ENCODE data around the gene IL10RB. TPM values are rescaled to one million over a fixed set of nuclear protein-coding genes. Genes with fewer than 3 reads are reported as not detected.

IL10RB gene
- total and polyA plus RNA-seq, 2 of the 8 experiments (the other 6 are each of a cell fraction or from before 2014, with no cell fraction given): 2.7 to 3.2 TPM

- Histone ChIP-seq H2BK15ac (ENCODE audit: low read length) (no peak overlapping the region), H3K27ac (ENCODE audit: low read depth, low read length) (no peak overlapping the region), H2BK20ac (ENCODE audit: low read length) (no peak overlapping the region), H3K4me1 (replicated peaks in 1 of 4; ENCODE audit: control insufficient read depth in 3 of 4, insufficient read depth in 4 of 4, low read length in 3 of 4) (no peaks in the 10 kb centered on the region), H2BK5ac (ENCODE audit: low read depth, low read length) (no peak overlapping the region), H3K14ac (ENCODE audit: insufficient read length) (no peak overlapping the region), H4K20me1 (replicated peaks in 1 of 2; ENCODE audit: control insufficient read depth in 1 of 2, insufficient read depth in 2 of 2, low read length in 2 of 2) (peaks cover 0 to 8% of the 10 kb centered on the region in 2 experiments), H3K23ac (ENCODE audit: insufficient read length) (no peak overlapping the region), H4K91ac (replicated peaks; ENCODE audit: insufficient read length, low read length) (no peak overlapping the region), H3K79me1 (ENCODE audit: low read depth, low read length) (peaks cover 8% of the 10 kb centered on the region), H4K8ac (ENCODE audit: extremely low read depth, insufficient read depth, low read length) (no peak overlapping the region), H2BK120ac (replicated peaks; ENCODE audit: low read depth, low read length) (no peak overlapping the region), H3K79me2 (ENCODE audit: control insufficient read depth in 1 of 2, insufficient read depth in 2 of 2, low read length in 2 of 2) (peaks cover 6 to 38% of the 10 kb centered on the region in 2 experiments; a peak in 3 of 4 replicates), H3K18ac (ENCODE audit: extremely low read depth, low read length) (no peak overlapping the region), H3K4me3 (ENCODE audit: extremely low read depth in 1 of 4, insufficient read depth in 2 of 4, low read depth in 3 of 4, low read length in 4 of 4) (no peak overlapping the region), H3K4ac (replicated peaks; ENCODE audit: insufficient read length, low read depth, low read length) (no peak overlapping the region), H3K4me2 (ENCODE audit: insufficient read depth in 1 of 2, low read depth in 2 of 2, low read length in 2 of 2) (no peak overlapping the region), H3K36me3 (ENCODE audit: control insufficient read depth in 2 of 4, insufficient read depth in 4 of 4, low read length in 3 of 4) (peaks cover 0 to 4% (median 1%) of the 10 kb centered on the region in 4 experiments; a peak in 4 of 8 replicates), H3K23me2 (ENCODE audit: low read depth, low read length) (no peaks in the 10 kb centered on the region), H4K5ac (ENCODE audit: insufficient read length, low read depth, low read length) (no peak overlapping the region), H3K27me3 (replicated peaks in 1 of 4; ENCODE audit: control insufficient read depth in 3 of 4, extremely low read depth in 1 of 4, insufficient read depth in 3 of 4, low read length in 3 of 4) (no peaks in the 10 kb centered on the region), H2AFZ (ENCODE audit: low read length) (no peak overlapping the region), H2AK5ac (ENCODE audit: low read depth, low read length) (no peak overlapping the region), H3K9ac (replicated peaks in 1 of 4; ENCODE audit: extremely low read depth in 1 of 4, low read depth in 3 of 4, low read length in 3 of 4) (no peak overlapping the region), H3K9me3 (ENCODE audit: insufficient read depth in 2 of 2, low read depth in 1 of 2, low read length in 1 of 2) (no peaks in the 10 kb centered on the region; a peak in 1 of 4 replicates), H3K56ac (replicated peaks; ENCODE audit: insufficient read length, low read depth, low read length) (no peak overlapping the region), H2BK12ac (ENCODE audit: low read depth, low read length) (no peak overlapping the region)
- WGBS, 2 experiments (ENCODE audit: extremely low coverage in 1 of 2, insufficient coverage in 1 of 2, insufficient read length in 1 of 2, insufficient replicate concordance in 2 of 2, low coverage in 1 of 2, low lambda C conversion rate in 2 of 2, missing lambda C conversion rate in 1 of 2): 92% methylated on average over 1 of the region's 1 CpG; no CpG with 5 or more reads in 1 of the 2 experiments
- no peak for FAIRE-seq
- ChIA-PET POLR2A (ENCODE audit: partially characterized antibody) (interaction anchor here (0.9 to 1.0 kb wide), 2 partner anchors 16 to 30 kb away, joined by 3 read pairs; no protein-coding TSS in a partner anchor), CTCF (ENCODE audit: partially characterized antibody) (interaction anchor here (0.9 to 3.7 kb wide), 7 partner anchors 14 to 338 kb away, joined by 3 to 17 read pairs (median 4); no protein-coding TSS in a partner anchor)
- DNase-seq (ENCODE audit: low read depth in 1 of 2, low spot score in 2 of 2): no peak
- no peak for TF ChIP-seq E2F6 (IDR thresholded peaks at IDR 0.05)
- no peak for TF ChIP-seq MAX (IDR thresholded peaks at IDR 0.05)
- TF ChIP-seq FOSL1 (IDR thresholded peaks at IDR 0.05; ENCODE audit: insufficient read depth, low read depth, low read length): no peak
- no peak for TF ChIP-seq GTF2F1 (IDR thresholded peaks at IDR 0.05; ENCODE audit: borderline replicate concordance, low read depth, low read length)
- TF ChIP-seq POU5F1 (IDR thresholded peaks at IDR 0.05; ENCODE audit: low read depth, low read length): no peak
- TF ChIP-seq TCF12 (IDR thresholded peaks at IDR 0.05; ENCODE audit: low read depth, low read length): no peak
- TF ChIP-seq CTCF (IDR thresholded peaks at IDR 0.05; ENCODE audit: control extremely low read depth in 1 of 3, insufficient read depth in 1 of 3, low read depth in 1 of 3, low read length in 3 of 3): no peak
- TF ChIP-seq RNF2 (IDR thresholded peaks at IDR 0.05; ENCODE audit: borderline replicate concordance, low read depth, low read length, missing control alignments, poor library complexity, severe bottlenecking): no peak
- no peak for TF ChIP-seq YY1 (IDR thresholded peaks at IDR 0.05; ENCODE audit: low read depth, low read length)
- no peak for TF ChIP-seq SIRT6 (IDR thresholded peaks at IDR 0.05; ENCODE audit: low read length)
These were observed 66.0 kb downstream of the IL10RB start for GRCh38 chr21:33332143-33332542.

Measured in H1 (cell line).